ENCODE results near the gene GABRG3. TPM values are rescaled to one million over a fixed set of nuclear protein-coding genes. Genes with fewer than 3 reads are reported as not detected.

GABRG3 gene
- total RNA-seq, 1 experiment from 2014 or later, result 0.15 TPM

- WGBS (ENCODE audit: extremely low coverage, insufficient read length, low lambda C conversion rate), result no CpG with 5 or more reads among the region's 4 CpGs
- no peak overlapping the region for H3K27ac Mint-ChIP-seq
- no peak for DNase-seq
Measured at GRCh38 chr15:27499191-27499590, 528.2 kb downstream of the GABRG3 start.

More at GRCh38 chr15:27499191-27499590, 528.2 kb downstream of the GABRG3 start:
- Histone ChIP-seq H2BK15ac (ENCODE audit: low read depth, low read length) (no peak overlapping the region), H3K9me3 (ENCODE audit: control insufficient read depth, low read depth, low read length) (no peaks in the 10 kb centered on the region), H4K20me1 (ENCODE audit: control insufficient read depth, insufficient read depth, insufficient read length) (no peaks in the 10 kb centered on the region), H4K5ac (ENCODE audit: insufficient read length, low read depth, low read length) (no peak overlapping the region), H3K18ac (ENCODE audit: insufficient read length, low read depth, low read length) (no peak overlapping the region), H4K8ac (replicated peaks; ENCODE audit: insufficient read length, low read depth, low read length) (no peak overlapping the region), H3K23ac (ENCODE audit: insufficient read length, low read depth, low read length) (no peak overlapping the region), H2BK5ac (ENCODE audit: insufficient read length, low read length) (no peak overlapping the region), H2BK20ac (ENCODE audit: low read depth, low read length, poor library complexity, severe bottlenecking) (no peak overlapping the region), H3K23me2 (ENCODE audit: insufficient read length, low read depth, low read length, poor library complexity, severe bottlenecking) (no peaks in the 10 kb centered on the region), H3T11ph (ENCODE audit: low read length) (no peak overlapping the region), H2BK12ac (ENCODE audit: insufficient read length, low read depth, low read length) (no peak overlapping the region), H3K4me2 (ENCODE audit: insufficient read depth, insufficient read length, low read length) (no peak overlapping the region), H3K79me1 (ENCODE audit: insufficient read depth, low read depth, low read length, poor library complexity, severe bottlenecking) (no peaks in the 10 kb centered on the region), H4K91ac (ENCODE audit: insufficient read length, low read depth, low read length) (no peak overlapping the region), H3K27me3 (ENCODE audit: insufficient read depth, low read length) (no peaks in the 10 kb centered on the region), H3K56ac (ENCODE audit: insufficient read length, low read depth, low read length) (no peak overlapping the region), H2AK5ac (ENCODE audit: insufficient read length, low read length) (no peak overlapping the region), H2BK120ac (ENCODE audit: low read depth, low read length, poor library complexity, severe bottlenecking) (no peak overlapping the region), H3K27ac (ENCODE audit: insufficient read length, low read depth, low read length) (no peak overlapping the region), H3K4me1 (ENCODE audit: insufficient read depth, low read length) (no peaks in the 10 kb centered on the region), H2AFZ (ENCODE audit: low read length) (no peak overlapping the region), H3K4ac (ENCODE audit: low read depth, low read length) (no peak overlapping the region), H3K14ac (ENCODE audit: insufficient read depth, low read length) (no peak overlapping the region), H3K79me2 (ENCODE audit: insufficient read depth, low read length) (no peaks in the 10 kb centered on the region), H3K9ac (ENCODE audit: extremely low read depth, insufficient read length, low read length) (no peak overlapping the region)
- TF ChIP-seq CTCF (conservative IDR thresholded peaks at IDR 0.05), result no peak
- Mint-ChIP-seq H3K27me3 (ENCODE audit: low read depth) (peaks cover 4% of the 10 kb centered on the region; the same call in 1 of the 2 replicates), H3K9me3 (peaks cover 0 to 2% of the 10 kb centered on the region in 2 experiments; a peak in 1 of 5 replicates), H3K4me1 (peaks cover 25 to 28% of the 10 kb centered on the region in 2 experiments), H3K36me3 (ENCODE audit: insufficient read depth in 1 of 3, low read depth in 3 of 3) (no peaks in the 10 kb centered on the region; a peak in 1 of 7 replicates), H3K4me3 (no peak overlapping the region)
